Right renal cortex interstitium (tissue), 3 donors: ENCODE measurements around the gene MORN5. TPM values are rescaled to one million over a fixed set of nuclear protein-coding genes. Genes with fewer than 3 reads are reported as not detected.

Experiments used
- DNase-seq, 3 donors: peaks; one replicate each; pipeline ENCODE4 v3.0.0-alpha.2; 2013; ENCODE audit warnings: low read depth in 3 of 3, low spot score in 2 of 3
- polyA plus RNA-seq, 3 donors: library from polyadenylated mRNA; unstranded; fragments of 120-200 nt; gene quantifications; one replicate each; pipeline ENCODE4 v1.2.1, GENCODE V29; 2013; ENCODE audit not compliant: insufficient read length in 3 of 3

The MORN5 gene
- polyA plus RNA-seq, 3 donors = 2.4 to 3.4 (median 3.1) TPM

DNA sequence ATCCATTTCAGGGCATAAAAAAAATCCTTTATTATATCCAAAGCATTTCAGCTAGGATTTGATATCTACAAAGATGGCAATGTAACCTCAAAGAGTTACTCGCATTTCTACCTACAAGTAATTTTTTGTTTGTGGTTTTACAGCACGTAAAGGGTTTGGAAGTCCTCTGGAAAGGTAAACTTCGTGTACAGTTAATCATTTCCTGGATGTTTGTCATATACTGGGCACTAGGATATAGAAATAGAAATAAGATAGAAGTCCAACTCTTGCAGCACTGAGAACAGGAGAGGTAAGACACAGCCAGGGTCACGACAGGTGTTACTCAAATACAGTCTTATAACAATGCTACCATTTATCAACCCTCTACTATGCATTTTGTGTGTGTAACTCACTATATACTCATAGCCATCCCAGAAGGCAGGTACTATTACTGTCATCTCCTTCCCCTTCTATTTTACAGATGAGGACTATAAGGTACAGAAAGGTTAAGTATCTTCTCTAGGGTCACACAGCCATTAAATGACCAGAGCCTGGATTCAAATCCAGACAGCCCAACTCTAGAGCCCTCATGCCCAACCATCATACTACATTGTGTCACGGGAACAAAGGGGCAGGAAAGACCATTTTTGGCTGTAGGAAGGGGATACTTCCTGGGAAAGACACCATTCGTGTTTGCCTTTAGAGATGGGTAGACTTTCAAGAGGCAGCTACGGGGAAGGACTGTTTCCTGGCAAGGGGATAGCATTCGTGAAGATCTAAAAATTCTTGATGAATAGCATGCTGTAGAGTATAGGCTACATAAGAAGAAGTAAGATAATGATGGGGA, 19.1 kb upstream of the MORN5 start:
- no peak for DNase-seq

DNA sequence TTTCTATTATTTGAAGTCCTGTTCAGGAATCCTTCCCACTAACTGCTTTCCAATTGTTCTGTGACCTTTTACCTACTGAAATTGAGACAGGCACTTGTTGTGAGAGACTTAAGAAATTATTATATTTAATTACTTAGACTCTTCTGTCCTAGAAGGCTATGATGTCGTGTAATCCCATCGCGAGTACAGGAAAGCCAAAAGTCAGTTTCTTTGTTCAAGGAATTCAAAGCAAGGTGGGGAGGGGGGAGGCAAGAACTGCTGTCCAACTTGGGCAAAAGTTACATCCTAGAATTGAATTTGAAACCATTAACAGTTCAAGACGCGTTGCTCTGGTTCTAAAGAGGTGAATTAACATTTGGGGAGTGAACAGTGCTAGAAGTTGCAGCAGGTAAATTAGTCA, 18.0 kb upstream of the MORN5 start:
- DNase-seq = no peak

DNA sequence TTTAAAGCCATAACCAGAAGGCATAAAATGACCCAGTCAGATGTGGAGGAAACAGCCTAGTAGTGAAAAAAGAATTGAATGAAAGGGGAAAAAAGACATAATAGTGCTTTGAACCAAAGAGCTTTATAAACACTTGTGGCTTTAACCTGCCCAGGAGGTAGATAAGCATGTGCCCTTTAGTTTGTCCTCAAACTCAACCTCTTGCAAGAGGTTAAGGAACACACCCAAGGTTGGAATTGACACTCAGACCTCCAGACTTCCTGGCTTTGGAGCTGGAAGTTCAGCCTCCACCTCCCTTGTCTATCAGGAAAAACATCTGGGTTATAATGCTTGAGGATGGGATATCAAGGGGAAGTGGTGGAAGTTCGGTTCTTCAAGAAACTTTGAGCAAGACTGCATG, 16.4 kb upstream of the MORN5 start:
- no peak for DNase-seq

DNA sequence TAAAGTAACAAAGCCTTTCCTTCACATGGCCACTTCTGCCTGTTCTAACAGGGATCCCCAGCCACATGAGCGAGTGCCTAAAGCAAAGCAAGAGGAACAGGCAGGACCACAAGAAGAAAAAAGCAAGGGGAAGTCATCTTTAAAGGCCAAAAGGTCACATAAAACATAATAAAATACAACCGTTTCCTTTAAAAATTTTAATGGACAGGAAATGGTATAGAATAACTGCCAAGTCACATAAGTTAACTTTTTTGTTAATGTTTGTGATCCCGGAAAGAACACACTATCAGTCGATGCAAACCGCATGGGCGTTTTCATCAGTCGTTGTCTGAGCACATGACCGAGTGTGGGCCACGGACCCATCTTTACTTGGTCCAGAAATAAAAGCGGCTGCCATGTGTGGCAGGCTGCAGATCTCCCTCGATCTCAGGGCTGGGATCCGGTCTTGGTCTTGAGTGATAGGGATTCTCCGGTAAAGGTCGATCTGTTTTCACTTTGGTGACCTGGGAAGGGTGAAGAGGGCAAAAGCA, 15.8 kb upstream of the MORN5 start:
- no peak for DNase-seq

DNA sequence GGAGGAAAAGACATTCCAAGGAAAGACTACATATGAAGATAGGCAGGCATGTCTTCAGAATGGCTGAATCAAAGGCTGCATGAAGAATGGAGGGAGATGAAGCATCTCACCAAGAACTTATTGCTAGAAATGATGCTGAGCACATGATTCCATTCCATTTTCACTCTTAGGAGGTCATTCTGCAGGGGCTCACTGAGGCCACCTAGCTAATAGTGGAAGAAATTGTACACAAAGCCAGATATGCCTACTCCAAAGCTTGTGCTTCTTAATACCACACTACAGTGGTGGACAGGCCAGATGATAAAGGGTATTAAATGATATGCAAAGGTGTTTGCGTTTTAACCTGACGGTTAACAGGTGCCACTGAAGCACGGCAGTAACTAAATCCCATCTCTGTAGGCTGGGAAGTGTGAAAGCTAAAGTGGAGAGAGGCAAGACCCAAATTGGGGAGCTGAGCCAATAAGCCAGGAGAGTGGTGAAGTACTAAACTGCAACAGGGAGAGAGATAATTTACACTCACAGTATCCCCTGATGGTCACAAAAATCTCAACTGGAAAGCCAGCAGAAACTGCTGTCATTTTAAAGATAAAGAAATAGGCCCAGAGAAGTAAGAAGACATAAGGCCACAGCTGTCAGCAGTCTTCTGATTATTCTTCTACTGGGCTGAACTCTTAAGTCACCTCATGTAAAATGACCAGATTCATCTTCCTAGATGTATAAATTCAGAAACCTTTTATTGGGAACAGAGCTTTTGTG, 14.7 kb upstream of the MORN5 start:
- no peak for DNase-seq

DNA sequence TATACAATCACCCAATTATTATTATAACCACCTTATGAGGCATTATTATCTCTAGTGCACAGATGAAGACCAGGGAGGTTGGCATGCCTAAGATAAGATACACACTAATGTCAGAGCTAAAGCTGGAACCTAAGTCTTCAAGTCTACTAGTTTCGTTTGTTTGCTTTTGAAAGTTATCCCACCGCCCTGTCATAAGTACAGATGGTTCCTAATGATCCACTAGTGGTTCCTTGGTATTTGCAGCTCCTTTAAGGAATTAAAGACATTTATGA, 14.2 kb upstream of the MORN5 start:
- DNase-seq = no peak

DNA sequence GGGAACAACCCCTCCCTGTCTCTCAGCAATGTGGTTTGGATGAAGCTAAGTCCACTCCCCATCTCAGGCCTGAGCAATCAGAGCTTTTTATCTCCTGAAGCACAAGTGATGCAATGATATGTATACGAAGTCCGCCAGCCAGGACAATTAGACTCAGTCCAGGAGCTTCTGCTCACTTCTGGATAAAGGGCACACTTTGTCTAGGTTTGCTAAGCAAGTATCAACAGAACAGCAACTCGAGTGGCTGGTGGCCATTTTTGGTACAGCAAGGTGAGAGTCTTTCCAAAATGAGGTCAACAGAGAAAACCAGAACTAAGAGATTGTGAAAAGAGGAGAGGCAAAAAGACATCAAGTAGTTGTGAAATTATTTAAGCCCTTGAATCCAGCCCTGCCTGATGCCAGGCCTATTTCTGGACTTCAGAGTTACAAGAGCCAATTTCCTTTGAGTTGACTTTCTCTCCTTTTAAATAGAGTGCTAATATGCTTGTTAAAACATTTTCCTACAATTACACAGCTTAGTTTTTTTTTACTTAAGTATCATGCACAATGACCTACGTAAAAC, 8.4 kb upstream of the MORN5 start:
- DNase-seq = no peak

DNA sequence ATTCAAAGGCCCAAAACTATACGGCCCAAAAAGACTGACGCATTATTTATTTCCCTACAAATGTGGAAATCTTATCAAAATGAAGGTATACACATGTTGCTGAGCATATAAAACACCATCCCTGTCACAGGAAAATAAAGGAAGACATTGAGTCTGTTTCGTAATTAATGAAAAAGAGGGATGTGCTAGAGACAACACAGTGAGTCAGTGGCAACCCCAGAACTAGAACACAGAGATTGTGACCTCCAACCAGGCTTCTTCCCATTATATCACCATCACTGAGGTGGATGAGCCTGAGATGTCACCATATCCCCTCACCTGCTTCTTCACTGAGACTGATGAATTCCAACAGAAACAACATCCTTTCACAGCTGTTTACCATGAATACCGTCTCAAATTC, 3.9 kb upstream of the MORN5 start:
- no peak for DNase-seq

DNA sequence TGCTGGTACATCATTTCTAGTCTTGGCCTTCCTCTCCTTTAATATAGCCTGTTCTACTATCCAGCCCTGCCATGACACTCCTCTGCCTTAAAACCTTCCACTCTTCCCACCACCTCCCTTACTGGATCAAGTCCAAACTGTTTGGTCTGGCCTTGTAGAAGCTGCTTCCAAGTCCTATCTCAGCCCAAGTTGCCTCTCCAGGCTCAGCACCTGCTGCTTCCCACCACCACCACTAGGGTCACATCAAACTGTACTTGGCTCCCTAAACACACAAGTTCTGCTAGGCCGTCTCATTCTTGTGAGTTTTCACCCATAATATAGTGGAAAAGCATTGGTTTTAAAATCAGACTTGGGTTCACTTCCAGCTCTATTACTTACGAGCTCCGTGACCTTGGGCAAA, 1.5 kb upstream of the MORN5 start:
- no peak for DNase-seq

DNA sequence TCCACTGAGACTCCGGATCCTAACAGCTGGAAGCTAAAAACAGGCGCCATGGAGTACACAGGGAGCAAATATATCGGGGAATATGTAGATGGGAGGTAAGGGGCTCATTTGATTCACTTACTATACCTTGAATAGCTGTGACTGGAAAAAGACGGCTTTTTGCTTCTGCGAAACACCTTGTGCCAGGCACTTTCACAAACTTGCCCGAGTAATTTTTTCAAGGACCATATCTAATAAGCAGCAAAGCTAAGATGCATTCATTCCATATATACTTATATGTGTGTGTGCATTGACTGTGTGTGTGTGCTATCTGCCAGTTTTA, 178 bp downstream of the MORN5 start:
- DNase-seq = no peak

DNA sequence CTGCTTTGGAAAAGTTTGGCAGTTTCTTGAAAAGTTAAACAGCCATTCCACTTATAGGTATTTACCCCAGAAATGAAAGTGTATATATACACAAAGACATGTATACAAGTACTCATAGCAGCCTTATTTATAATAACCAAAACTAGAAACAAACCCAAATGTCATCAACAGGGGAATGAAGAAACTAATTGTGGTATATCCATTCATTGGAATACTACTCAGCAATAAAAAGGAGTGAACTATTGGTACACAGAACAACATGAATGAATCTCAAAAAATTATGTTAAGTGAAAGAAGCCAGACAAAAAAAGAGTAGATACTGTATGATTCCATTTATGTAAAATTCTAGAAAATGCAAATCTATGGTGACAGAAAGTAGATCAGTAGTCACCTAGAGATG, 2.7 kb downstream of the MORN5 start:
- DNase-seq = no peak

DNA sequence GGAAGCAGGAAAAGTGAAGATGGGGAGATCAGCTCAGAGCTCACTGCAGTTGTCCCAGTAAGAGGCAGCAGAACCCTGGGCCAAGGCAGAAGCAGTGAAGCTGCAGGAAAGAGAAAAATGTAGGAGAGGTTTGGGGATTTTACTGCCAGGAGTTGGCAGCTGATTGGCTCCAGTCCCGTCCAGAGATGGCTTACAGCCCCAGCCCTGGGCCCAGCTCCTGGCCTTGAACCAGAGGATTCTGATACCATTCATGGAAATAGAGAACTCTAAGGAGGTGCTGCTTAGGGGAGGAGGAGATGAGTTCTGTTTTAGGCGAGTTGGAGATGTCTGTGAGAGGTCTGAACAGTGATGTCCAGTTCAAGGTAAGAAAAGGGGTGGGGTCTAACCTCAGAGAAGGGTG, 4.6 kb downstream of the MORN5 start:
- DNase-seq = no peak

DNA sequence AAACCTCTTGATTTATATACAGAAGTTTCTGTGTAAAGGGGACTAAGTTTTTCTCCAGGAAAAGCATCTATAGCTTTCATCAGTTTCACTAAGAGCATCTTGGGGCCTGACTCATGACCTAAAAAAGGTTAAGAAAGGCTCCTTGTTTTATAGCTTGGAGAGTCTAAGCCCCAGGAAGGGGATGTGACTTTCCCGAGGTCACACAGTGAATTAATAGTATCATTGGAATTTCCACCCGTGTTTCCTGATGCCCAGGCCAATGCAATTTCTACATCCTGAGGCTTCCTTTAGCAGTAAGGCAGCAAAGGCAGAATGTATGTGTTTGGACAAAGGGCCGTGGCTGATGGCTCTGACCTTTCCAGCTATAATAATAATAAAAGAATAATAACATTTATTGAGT, 8.6 kb downstream of the MORN5 start:
- no peak for DNase-seq

DNA sequence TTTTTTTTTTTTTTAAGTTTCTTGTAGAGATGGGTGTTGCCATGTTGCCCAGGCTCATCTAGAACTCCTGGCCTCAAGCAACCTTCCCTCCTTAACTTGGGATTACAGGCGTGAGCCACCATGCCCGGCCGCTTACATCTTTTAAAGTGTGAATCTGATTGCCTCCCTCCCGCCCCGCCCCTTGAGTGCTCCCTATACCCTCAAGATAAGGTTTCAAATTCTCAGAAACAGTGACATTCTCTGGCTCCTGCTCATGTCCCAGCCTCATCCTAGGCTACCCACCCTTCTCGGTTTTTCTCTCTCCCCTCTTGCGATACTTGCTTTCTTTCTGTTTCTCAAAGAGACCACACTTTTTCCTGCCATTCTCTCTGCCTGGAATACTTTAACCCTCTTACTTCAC, 12.4 kb downstream of the MORN5 start:
- no peak for DNase-seq

DNA sequence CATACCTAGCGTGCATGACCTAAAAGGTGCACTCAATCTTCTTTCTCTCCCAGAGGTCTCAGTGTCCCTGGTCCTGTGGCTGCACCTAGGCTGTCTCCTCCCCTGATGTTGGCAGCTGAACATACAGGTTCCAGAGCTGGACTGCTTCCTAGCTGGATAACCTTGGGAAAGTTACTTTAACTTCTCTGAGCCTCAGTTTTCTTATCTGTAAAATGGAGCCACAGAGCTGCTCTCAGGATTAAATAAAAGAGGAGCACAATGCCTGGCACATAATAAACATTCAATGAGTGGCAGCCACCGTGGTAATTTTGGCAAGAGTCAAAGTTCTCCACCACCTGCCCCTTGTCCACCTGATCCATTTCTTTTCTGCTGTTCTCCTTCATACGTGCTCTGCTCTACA, 14.0 kb downstream of the MORN5 start:
- no peak for DNase-seq

DNA sequence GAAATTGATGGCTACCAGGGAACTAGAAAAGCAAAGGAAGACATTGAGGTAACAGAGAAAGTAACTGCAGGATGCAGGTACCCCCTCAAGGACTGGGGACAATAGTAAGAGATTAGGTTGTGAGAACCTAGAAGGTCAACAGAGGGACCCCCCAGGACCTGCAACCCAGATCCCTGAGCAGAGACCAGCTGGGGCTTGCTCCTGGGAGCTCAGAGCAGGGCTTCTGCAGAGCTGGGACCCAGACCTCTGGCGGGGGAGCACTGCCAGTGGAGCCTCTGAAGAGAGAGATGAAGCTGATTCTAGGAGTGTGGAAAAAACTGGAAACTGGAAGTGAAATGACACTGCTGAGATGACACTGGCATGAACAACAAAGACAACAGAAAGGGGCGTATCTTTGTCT, 17.2 kb downstream of the MORN5 start:
- no peak for DNase-seq

DNA sequence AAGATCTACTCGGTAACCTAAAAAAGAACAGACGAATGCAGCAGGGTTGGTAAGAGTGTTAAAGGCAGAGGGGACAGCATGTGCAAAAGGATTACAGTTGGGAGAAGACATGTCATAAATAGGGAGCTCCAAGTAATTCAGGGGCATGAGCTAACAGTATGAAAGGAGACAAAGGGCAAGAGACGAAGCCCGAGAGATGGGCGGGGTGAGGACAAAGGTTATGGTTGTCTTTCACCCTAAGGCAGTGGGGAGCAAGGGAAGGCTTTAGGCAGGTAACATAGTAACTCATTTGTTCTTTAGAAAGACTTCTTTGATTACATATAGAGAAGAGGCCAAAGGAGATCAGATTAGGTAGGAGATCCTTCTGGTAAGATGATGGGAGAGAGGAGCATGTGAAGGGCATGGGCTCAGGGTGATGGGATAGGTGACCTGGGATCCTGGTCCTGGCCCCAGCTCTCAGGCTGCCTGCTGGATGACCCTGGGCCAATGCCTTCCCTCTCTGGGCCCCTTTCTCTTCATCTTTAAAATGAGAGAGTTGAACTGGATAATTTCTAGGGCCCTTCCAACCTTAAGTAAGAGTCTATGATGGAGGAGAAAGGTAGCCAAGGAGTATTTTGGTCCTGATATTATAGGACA, 19.5 kb downstream of the MORN5 start:
- DNase-seq = no peak

DNA sequence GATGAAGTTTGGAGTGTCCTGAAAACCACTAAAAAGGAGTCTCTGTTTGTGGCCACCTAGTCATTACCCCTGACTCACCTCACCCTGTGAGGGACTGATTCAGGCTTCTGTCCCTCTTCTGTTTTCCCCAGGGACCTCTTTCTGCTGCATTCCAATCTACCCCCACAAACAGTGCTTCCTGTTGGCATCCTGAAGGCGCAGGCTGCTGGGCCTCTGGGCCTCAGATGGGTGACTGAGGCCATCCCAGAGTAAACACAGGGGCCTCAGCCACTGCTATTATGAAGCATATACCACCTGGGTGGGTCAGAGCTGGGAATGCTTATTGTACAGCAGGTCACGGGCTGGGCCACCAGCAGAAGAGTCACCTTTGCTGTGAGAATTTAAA, 20.0 kb downstream of the MORN5 start:
- DNase-seq = no peak

DNA sequence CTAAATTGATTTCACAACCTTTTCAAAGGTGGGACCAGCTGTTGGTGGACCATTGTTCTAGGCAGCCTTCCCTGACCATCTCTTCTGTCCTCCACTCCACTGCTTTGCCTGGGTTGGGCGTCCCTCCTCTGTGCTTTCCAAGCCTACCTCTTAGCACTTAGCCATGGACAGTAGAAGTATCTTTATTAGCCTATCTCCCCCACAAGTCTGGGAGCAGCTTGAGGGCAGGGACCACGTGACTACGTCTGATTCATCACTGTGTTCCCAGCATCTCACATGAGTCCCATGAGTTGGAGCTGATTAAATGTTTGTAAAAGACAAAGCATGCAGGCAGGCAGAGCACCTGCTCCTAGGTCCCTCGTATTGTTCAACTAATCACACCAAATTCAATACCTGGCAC, 20.9 kb downstream of the MORN5 start:
- no peak for DNase-seq

DNA sequence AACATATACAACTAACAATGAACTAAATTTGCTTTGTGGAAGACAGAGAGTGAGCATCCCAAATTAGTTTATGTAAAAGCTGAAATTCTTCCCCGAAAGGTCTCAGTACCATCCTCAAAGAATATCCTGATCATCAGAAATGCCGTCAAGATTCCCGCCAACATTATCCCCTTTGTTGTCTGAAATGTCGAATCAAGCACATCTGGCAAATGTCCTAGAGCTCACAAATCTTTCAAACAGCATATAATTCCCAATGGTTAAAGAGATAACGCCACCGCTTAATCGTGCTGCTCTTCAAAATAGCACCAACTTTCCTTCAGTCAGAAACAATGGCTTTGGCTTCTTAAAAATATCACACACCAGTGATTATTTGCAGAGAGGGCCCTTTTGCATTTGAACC, 23.8 kb downstream of the MORN5 start:
- DNase-seq = no peak

DNA sequence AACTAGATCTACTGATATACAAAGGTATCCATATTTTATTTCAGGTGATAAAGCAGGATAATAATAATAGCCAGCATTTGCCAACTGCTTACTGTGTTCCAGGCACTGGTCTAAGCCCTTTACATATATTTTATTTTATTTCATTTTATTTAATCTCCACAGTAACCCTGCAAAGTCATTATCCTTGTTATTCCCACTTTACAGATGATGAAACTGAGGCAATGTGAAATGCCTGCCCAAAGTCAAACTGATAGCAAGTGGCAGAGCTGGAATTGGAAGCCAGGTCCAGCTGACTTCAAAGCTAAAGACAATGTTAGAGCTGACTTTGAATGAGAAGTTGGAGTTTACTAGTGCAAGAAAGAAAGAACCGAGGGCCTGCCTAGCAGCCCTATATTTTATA, 24.8 kb downstream of the MORN5 start:
- DNase-seq = no peak

DNA sequence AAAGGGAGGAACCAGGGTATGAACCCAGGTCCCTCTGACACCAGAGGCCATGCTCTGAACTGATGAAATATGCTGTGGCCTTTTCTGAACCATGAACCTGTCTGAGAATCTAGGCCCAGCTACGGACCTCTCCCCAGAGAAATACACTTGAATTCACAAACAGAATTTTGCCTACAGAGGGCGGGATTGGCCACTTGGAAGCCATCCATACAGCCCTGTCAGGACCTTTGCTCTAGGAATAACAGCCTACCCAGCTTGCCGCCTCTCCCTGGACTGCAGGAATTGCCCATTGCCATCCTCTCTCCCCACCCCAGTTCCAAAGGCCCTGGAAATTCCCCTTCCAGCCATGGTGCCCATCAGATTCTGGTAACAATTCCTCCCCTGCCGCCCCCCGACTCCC, 26.6 kb downstream of the MORN5 start:
- no peak for DNase-seq
